HEK293 (cell line): ENCODE data around the gene ERAS.

Experiments used
- YY1 ChIP-seq: fragments of 450-650 bp; formaldehyde crosslinking; IDR thresholded peaks from 2 replicates; pipeline ENCODE4 v1.5.1; 2018; ENCODE audit warnings: missing biosample characterization, missing genetic modification characterization
- ZBTB1 ChIP-seq: fragments of 450-650 bp; formaldehyde crosslinking; IDR thresholded peaks from 2 replicates; pipeline ENCODE4 v1.5.1; 2016; ENCODE audit warnings: missing biosample characterization, missing genetic modification characterization
- ZBTB20 ChIP-seq: fragments of 450-650 bp; formaldehyde crosslinking; IDR thresholded peaks from 2 replicates; pipeline ENCODE4 v1.5.1; 2016; ENCODE audit warnings: missing biosample characterization, missing genetic modification characterization
- ZNF174 ChIP-seq: fragments of 450-650 bp; formaldehyde crosslinking; IDR thresholded peaks from 2 replicates; pipeline ENCODE4 v1.5.0; 2017; ENCODE audit warnings: missing biosample characterization, mild to moderate bottlenecking, missing genetic modification characterization
- ZNF335 ChIP-seq: fragments of 450-650 bp; formaldehyde crosslinking; conservative IDR thresholded peaks from 2 replicates; pipeline ENCODE4 v1.5.1; 2016; ENCODE audit warnings: missing biosample characterization, missing genetic modification characterization
- ZNF629 ChIP-seq: fragments of 450-650 bp; formaldehyde crosslinking; IDR thresholded peaks from 2 replicates; pipeline ENCODE4 v1.5.1; 2017; ENCODE audit warnings: missing biosample characterization, missing genetic modification characterization
- ZNF660 ChIP-seq: fragments of 450-650 bp; IDR thresholded peaks from 2 replicates; pipeline ENCODE4 v1.5.1; 2018; ENCODE audit warnings: missing biosample characterization, mild to moderate bottlenecking, missing genetic modification characterization
- TF ChIP-seq, protein P1 (sequence below): fragments of 450-650 bp; formaldehyde crosslinking; IDR thresholded peaks from 2 replicates; pipeline ENCODE4 v1.5.1; 2016; ENCODE audit warnings: missing biosample characterization, missing genetic modification characterization
- TF ChIP-seq, protein P2 (sequence below): fragments of 450-650 bp; formaldehyde crosslinking; IDR thresholded peaks from 2 replicates; pipeline ENCODE4 v1.5.1; 2017; ENCODE audit warnings: missing biosample characterization, missing genetic modification characterization
- TF ChIP-seq, protein P3 (sequence below): fragments of 450-650 bp; formaldehyde crosslinking; IDR thresholded peaks from 2 replicates; pipeline ENCODE4 v1.5.1; 2016; ENCODE audit warnings: missing biosample characterization, missing genetic modification characterization

DNA sequence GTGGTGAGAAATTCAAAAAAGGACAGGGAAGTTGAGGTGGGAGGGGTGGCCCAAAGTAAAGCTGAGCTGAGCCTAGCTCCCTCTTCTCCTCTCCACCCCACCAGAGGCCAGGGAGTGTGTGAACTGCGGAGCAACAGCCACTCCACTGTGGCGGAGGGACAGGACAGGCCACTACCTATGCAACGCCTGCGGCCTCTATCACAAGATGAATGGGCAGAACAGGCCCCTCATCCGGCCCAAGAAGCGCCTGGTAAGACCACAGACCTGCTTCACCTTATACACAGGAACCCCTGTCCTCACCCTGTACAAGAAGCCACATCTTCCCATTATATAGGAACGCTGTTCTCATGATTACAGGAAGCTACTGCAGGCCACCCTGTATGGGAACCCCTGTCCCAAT, 34.1 kb upstream of the ERAS start:
- TF ChIP-seq ZNF629 (tag by site-specific recombination) (no peak), YY1 (no peak), ZBTB20 (tag by site-specific recombination) (no peak), ZNF174 (tag by site-specific recombination) (no peak), ZBTB1 (no peak), ZNF335 (tag by site-specific recombination) (no peak), ZNF660 (no peak)
- TF ChIP-seq, protein P1, sequence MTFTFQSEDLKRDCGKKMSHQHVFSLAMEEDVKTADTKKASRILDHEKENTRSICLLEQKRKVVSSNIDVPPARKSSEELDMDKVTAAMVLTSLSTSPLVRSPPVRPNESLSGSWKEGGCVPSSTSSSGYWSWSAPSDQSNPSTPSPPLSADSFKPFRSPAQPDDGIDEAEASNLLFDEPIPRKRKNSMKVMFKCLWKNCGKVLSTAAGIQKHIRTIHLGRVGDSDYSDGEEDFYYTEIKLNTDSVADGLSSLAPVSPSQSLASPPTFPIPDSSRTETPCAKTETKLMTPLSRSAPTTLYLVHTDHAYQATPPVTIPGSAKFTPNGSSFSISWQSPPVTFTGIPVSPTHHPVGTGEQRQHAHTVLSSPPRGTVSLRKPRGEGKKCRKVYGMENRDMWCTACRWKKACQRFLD (tag by site-specific recombination), result no peak
- TF ChIP-seq, protein P2, sequence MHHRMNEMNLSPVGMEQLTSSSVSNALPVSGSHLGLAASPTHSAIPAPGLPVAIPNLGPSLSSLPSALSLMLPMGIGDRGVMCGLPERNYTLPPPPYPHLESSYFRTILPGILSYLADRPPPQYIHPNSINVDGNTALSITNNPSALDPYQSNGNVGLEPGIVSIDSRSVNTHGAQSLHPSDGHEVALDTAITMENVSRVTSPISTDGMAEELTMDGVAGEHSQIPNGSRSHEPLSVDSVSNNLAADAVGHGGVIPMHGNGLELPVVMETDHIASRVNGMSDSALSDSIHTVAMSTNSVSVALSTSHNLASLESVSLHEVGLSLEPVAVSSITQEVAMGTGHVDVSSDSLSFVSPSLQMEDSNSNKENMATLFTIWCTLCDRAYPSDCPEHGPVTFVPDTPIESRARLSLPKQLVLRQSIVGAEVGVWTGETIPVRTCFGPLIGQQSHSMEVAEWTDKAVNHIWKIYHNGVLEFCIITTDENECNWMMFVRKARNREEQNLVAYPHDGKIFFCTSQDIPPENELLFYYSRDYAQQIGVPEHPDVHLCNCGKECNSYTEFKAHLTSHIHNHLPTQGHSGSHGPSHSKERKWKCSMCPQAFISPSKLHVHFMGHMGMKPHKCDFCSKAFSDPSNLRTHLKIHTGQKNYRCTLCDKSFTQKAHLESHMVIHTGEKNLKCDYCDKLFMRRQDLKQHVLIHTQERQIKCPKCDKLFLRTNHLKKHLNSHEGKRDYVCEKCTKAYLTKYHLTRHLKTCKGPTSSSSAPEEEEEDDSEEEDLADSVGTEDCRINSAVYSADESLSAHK (tag by site-specific recombination), result no peak
- TF ChIP-seq, protein P3, sequence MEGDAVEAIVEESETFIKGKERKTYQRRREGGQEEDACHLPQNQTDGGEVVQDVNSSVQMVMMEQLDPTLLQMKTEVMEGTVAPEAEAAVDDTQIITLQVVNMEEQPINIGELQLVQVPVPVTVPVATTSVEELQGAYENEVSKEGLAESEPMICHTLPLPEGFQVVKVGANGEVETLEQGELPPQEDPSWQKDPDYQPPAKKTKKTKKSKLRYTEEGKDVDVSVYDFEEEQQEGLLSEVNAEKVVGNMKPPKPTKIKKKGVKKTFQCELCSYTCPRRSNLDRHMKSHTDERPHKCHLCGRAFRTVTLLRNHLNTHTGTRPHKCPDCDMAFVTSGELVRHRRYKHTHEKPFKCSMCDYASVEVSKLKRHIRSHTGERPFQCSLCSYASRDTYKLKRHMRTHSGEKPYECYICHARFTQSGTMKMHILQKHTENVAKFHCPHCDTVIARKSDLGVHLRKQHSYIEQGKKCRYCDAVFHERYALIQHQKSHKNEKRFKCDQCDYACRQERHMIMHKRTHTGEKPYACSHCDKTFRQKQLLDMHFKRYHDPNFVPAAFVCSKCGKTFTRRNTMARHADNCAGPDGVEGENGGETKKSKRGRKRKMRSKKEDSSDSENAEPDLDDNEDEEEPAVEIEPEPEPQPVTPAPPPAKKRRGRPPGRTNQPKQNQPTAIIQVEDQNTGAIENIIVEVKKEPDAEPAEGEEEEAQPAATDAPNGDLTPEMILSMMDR, result no peak
